H9 (cell line): ENCODE data around the gene SPRED2. TPM values are rescaled to one million over a fixed set of nuclear protein-coding genes. Genes with fewer than 3 reads are reported as not detected.

Experiments
- DNase-seq: peaks from one replicate; pipeline ENCODE4 v3.0.0-alpha.2; 2017
- H2AFZ ChIP-seq: one replicate; pipeline ENCODE4 v1.6.1; 2013; ENCODE audit warnings: mild to moderate bottlenecking, low read length, control low read depth, moderate library complexity
- H2AK5ac ChIP-seq: 2 replicates; pipeline ENCODE4 v1.6.1; 2013; ENCODE audit warnings: low read length, control low read depth, mixed read lengths; ENCODE audit not compliant: insufficient read length
- H2BK120ac ChIP-seq: one replicate; pipeline ENCODE4 v1.6.1; 2013; ENCODE audit warnings: low read depth, mild to moderate bottlenecking, low read length, control low read depth, inconsistent platforms; ENCODE audit not compliant: poor library complexity, severe bottlenecking
- H2BK12ac ChIP-seq: 2 replicates; pipeline ENCODE4 v1.6.1; 2013; ENCODE audit warnings: low read length, control low read depth, mixed read lengths, low read depth; ENCODE audit not compliant: insufficient read length
- H2BK15ac ChIP-seq: 2 replicates; pipeline ENCODE4 v1.6.1; 2013; ENCODE audit warnings: low read depth, low read length, control low read depth
- H2BK20ac ChIP-seq: one replicate; pipeline ENCODE4 v1.6.1; 2013; ENCODE audit warnings: low read depth, mild to moderate bottlenecking, low read length, control low read depth, inconsistent platforms; ENCODE audit not compliant: poor library complexity, severe bottlenecking
- H2BK5ac ChIP-seq: 2 replicates; pipeline ENCODE4 v1.6.1; 2013; ENCODE audit warnings: low read length, control low read depth, mixed read lengths; ENCODE audit not compliant: insufficient read length
- H3K14ac ChIP-seq: 2 replicates; pipeline ENCODE4 v1.6.1; 2013; ENCODE audit warnings: low read length, control low read depth; ENCODE audit not compliant: insufficient read depth
- H3K18ac ChIP-seq: 2 replicates; pipeline ENCODE4 v1.6.1; 2013; ENCODE audit warnings: low read depth, mild to moderate bottlenecking, mixed read lengths, low read length, control low read depth; ENCODE audit not compliant: insufficient read length
- H3K23ac ChIP-seq: 2 replicates; pipeline ENCODE4 v1.6.1; 2013; ENCODE audit warnings: low read length, control low read depth, mixed read lengths, low read depth; ENCODE audit not compliant: insufficient read length
- H3K23me2 ChIP-seq: 2 replicates; pipeline ENCODE4 v1.6.1; 2013; ENCODE audit warnings: low read depth, mild to moderate bottlenecking, mixed read lengths, low read length, control low read depth; ENCODE audit not compliant: insufficient read length, poor library complexity, severe bottlenecking
- H3K27ac ChIP-seq: 2 replicates; pipeline ENCODE4 v1.5.1; 2013; ENCODE audit warnings: low read length, control low read depth, mixed read lengths, low read depth; ENCODE audit not compliant: insufficient read length
- H3K27me3 ChIP-seq: 2 replicates; pipeline ENCODE4 v1.6.1; 2013; ENCODE audit warnings: low read length, control low read depth, inconsistent platforms; ENCODE audit not compliant: insufficient read depth
- H3K4ac ChIP-seq: 2 replicates; pipeline ENCODE4 v1.6.1; 2013; ENCODE audit warnings: low read depth, mild to moderate bottlenecking, control low read depth, inconsistent platforms, low read length, moderate library complexity
- H3K4me1 ChIP-seq: 2 replicates; pipeline ENCODE4 v1.6.1; 2013; ENCODE audit warnings: low read length, control low read depth, inconsistent platforms; ENCODE audit not compliant: insufficient read depth
- H3K4me2 ChIP-seq: 2 replicates; pipeline ENCODE4 v1.6.1; 2013; ENCODE audit warnings: low read length, control low read depth, mixed read lengths; ENCODE audit not compliant: insufficient read length, insufficient read depth
- H3K56ac ChIP-seq: 2 replicates; pipeline ENCODE4 v1.6.1; 2013; ENCODE audit warnings: low read depth, mild to moderate bottlenecking, mixed read lengths, low read length, control low read depth; ENCODE audit not compliant: insufficient read length
- H3K79me1 ChIP-seq: 2 replicates; pipeline ENCODE4 v1.6.1; 2013; ENCODE audit warnings: low read depth, mild to moderate bottlenecking, moderate library complexity, low read length, control low read depth, inconsistent platforms; ENCODE audit not compliant: insufficient read depth, poor library complexity, severe bottlenecking
- H3K79me2 ChIP-seq: 2 replicates; pipeline ENCODE4 v1.6.1; 2013; ENCODE audit warnings: low read length, control low read depth, inconsistent platforms; ENCODE audit not compliant: insufficient read depth
- H3K9ac ChIP-seq: 2 replicates; pipeline ENCODE4 v1.6.1; 2013; ENCODE audit warnings: low read length, control low read depth, mixed read lengths; ENCODE audit not compliant: insufficient read length; ENCODE audit errors: extremely low read depth
- H3K9me3 ChIP-seq: one replicate; pipeline ENCODE4 v1.6.1; 2013; ENCODE audit warnings: low read depth, low read length, inconsistent platforms; ENCODE audit not compliant: control insufficient read depth
- H3T11ph ChIP-seq: one replicate; pipeline ENCODE4 v1.6.1; 2013; ENCODE audit warnings: mild to moderate bottlenecking, low read length, control low read depth, inconsistent platforms
- H4K20me1 ChIP-seq: one replicate; pipeline ENCODE4 v1.6.1; 2013; ENCODE audit not compliant: control insufficient read depth, insufficient read length, insufficient read depth
- H4K5ac ChIP-seq: 2 replicates; pipeline ENCODE4 v1.6.1; 2013; ENCODE audit warnings: low read depth, mild to moderate bottlenecking, mixed read lengths, low read length, control low read depth; ENCODE audit not compliant: insufficient read length
- H4K8ac ChIP-seq: replicated peaks from 2 replicates; pipeline ENCODE4 v1.6.1; 2013; ENCODE audit warnings: low read length, control low read depth, mixed read lengths, low read depth; ENCODE audit not compliant: insufficient read length
- H4K91ac ChIP-seq: 2 replicates; pipeline ENCODE4 v1.6.1; 2013; ENCODE audit warnings: low read depth, mild to moderate bottlenecking, moderate library complexity, mixed read lengths, low read length, control low read depth; ENCODE audit not compliant: insufficient read length
- H3K27ac Mint-ChIP-seq, 3 experiments: 2 replicates in 2 of 3; 3 replicates in 1 of 3; pipeline ENCODE4 v1.8.0; 2020 to 2021; ENCODE audit warnings: mixed read lengths in 3 of 3, mild to moderate bottlenecking in 1 of 3, moderate library complexity in 1 of 3
- H3K27me3 Mint-ChIP-seq: 2 replicates; pipeline ENCODE4 v1.8.0; 2021; ENCODE audit warnings: low read depth, mild to moderate bottlenecking, moderate library complexity, mixed read lengths
- H3K36me3 Mint-ChIP-seq, 3 experiments: 2 replicates in 2 of 3; 3 replicates in 1 of 3; pipeline ENCODE4 v1.8.0; 2020 to 2021; ENCODE audit warnings: low read depth in 3 of 3, mixed read lengths in 3 of 3; ENCODE audit not compliant: insufficient read depth in 1 of 3
- H3K4me1 Mint-ChIP-seq, 2 experiments: 2 replicates each; pipeline ENCODE4 v1.8.0; 2020; ENCODE audit warnings: mixed read lengths in 2 of 2
- H3K4me3 Mint-ChIP-seq, 2 experiments: 2 replicates in 1 of 2; 3 replicates in 1 of 2; pipeline ENCODE4 v1.8.0; 2020 to 2021; ENCODE audit warnings: mild to moderate bottlenecking in 2 of 2, mixed read lengths in 2 of 2, moderate library complexity in 1 of 2
- H3K9me3 Mint-ChIP-seq, 2 experiments: 2 replicates in 1 of 2; 3 replicates in 1 of 2; pipeline ENCODE4 v1.8.0; 2020; ENCODE audit warnings: mild to moderate bottlenecking in 2 of 2, mixed read lengths in 2 of 2, moderate library complexity in 1 of 2
- WGBS: extraction: QIAGEN DNeasy Blood & Tissue Kit; methylation state at CpG from one replicate; pipeline ENCODE4 v1.1.7; 2013; ENCODE audit warnings: missing lambda C conversion rate, low lambda C conversion rate, mixed read lengths; ENCODE audit not compliant: insufficient read length; ENCODE audit errors: extremely low coverage; 5-methylcytosine and 5-hydroxymethylcytosine counted together
- total RNA-seq: library from RNA; stranded (reverse); gene quantifications from 2 replicates; pipeline ENCODE4 v1.2.1, GENCODE V29; 2021
- TF ChIP-seq, protein P1 (sequence below): fragments of 200-600 bp; sonication (generic); conservative IDR thresholded peaks from 3 replicates; pipeline ENCODE4 v1.8.0; 2021; ENCODE audit warnings: antibody characterized with exemption, mild to moderate bottlenecking

Gene SPRED2
- total RNA-seq, 1 experiment from 2014 or later, result 23.5 TPM

DNA sequence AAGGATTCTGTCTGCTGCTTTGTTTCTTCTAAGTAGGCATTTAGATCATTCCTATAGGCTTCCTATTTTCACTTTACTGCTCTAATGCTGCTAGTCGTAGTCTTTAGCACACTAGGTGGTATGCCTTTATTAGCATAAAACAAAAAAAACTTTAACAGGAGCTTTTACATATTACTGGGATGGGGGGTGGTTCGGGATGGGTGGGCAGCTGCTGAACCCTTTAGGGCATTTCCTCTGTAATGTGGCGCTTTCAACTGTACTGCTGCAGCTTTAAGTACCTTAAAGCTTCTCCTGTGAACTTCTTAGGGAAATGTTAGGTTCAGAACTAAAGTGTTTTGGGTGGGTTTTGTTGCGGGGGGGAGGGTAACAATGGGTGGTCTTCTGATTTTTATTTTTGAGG lies 163.4 kb downstream of the SPRED2 start:
- no peak overlapping the region for H3K9ac ChIP-seq
- no peaks in the 10 kb centered on the region for H3K79me2 ChIP-seq
- H4K91ac ChIP-seq, result no peak overlapping the region
- no peak overlapping the region for H2BK15ac ChIP-seq
- H3K79me1 ChIP-seq, result no peaks in the 10 kb centered on the region
- no peak overlapping the region for H3K27ac ChIP-seq
- Mint-ChIP-seq H3K9me3 (no peaks in the 10 kb centered on the region), H3K4me3 (no peak overlapping the region), H3K27ac (no peak overlapping the region), H3K4me1 (peaks cover 13 to 14% of the 10 kb centered on the region in 2 experiments), H3K36me3 (peaks cover 11 to 61% (median 33%) of the 10 kb centered on the region in 3 experiments; a peak in 6 of 7 replicates), H3K27me3 (peaks cover 48% of the 10 kb centered on the region)
- H3K18ac ChIP-seq, result no peak overlapping the region
- H2AK5ac ChIP-seq, result no peak overlapping the region
- H3K4me1 ChIP-seq, result no peaks in the 10 kb centered on the region; the same call in 1 of the 2 replicates
- no peak overlapping the region for H2BK120ac ChIP-seq
- no peak overlapping the region for H4K8ac ChIP-seq
- no peaks in the 10 kb centered on the region for H4K20me1 ChIP-seq
- H4K5ac ChIP-seq, result no peak overlapping the region
- no peak overlapping the region for H3K23ac ChIP-seq
- no peak overlapping the region for H2BK20ac ChIP-seq
- peaks cover 10% of the 10 kb centered on the region; the same call in 1 of the 2 replicates for H3K27me3 ChIP-seq
- no peak overlapping the region for H3K56ac ChIP-seq
- H2AFZ ChIP-seq, result no peak overlapping the region
- H3K4me2 ChIP-seq, result no peak overlapping the region
- no peak overlapping the region for H3K4ac ChIP-seq
- H2BK5ac ChIP-seq, result no peak overlapping the region
- no peaks in the 10 kb centered on the region for H3K23me2 ChIP-seq
- H2BK12ac ChIP-seq, result no peak overlapping the region
- no peak overlapping the region for H3T11ph ChIP-seq
- TF ChIP-seq, protein P1, sequence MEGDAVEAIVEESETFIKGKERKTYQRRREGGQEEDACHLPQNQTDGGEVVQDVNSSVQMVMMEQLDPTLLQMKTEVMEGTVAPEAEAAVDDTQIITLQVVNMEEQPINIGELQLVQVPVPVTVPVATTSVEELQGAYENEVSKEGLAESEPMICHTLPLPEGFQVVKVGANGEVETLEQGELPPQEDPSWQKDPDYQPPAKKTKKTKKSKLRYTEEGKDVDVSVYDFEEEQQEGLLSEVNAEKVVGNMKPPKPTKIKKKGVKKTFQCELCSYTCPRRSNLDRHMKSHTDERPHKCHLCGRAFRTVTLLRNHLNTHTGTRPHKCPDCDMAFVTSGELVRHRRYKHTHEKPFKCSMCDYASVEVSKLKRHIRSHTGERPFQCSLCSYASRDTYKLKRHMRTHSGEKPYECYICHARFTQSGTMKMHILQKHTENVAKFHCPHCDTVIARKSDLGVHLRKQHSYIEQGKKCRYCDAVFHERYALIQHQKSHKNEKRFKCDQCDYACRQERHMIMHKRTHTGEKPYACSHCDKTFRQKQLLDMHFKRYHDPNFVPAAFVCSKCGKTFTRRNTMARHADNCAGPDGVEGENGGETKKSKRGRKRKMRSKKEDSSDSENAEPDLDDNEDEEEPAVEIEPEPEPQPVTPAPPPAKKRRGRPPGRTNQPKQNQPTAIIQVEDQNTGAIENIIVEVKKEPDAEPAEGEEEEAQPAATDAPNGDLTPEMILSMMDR, result no peak
- H3K14ac ChIP-seq, result no peak overlapping the region
- no peaks in the 10 kb centered on the region for H3K9me3 ChIP-seq
- DNase-seq, result no peak
- no CpG with 5 or more reads among the region's 4 CpGs for WGBS
